Spleen (tissue), 7 donors: ENCODE data around the gene SELENOW.

ENCODE experiments used
- POLR2A ChIP-seq, 3 donors: fragments of 450-650 bp; IDR thresholded peaks; one replicate each; pipeline ENCODE4 v1.5.1; 2017; ENCODE audit warnings: antibody characterized with exemption in 3 of 3, mild to moderate bottlenecking in 1 of 3
- POLR2AphosphoS5 ChIP-seq, 3 donors: sonication (generic); formaldehyde crosslinking; IDR thresholded peaks; one replicate each; pipeline ENCODE4 v1.5.1; 2017; ENCODE audit warnings: antibody characterized with exemption in 3 of 3
- TF ChIP-seq, protein P1 (sequence below), 11 experiments: fragments of 200-600 bp in 7 of 11; fragments of 450-650 bp in 4 of 11; sonication (generic) in 4 of 11; IDR thresholded peaks in 8 of 11; conservative IDR thresholded peaks in 3 of 11; 1 replicate in 7 of 11; 2 replicates in 4 of 11; pipeline versions ENCODE4 v1.4.0 to v1.8.0; 2016 to 2021; ENCODE audit warnings: antibody characterized with exemption in 11 of 11, inconsistent platforms in 4 of 11, mild to moderate bottlenecking in 1 of 11
- donor health status: DM: no; HTN: no; CAD: no; lungs with moderate emphysema.
- donor health status: DM: no; HTN: no; CAD: no.
- donor health status: DM: no; HTN: no; CAD: no.

DNA sequence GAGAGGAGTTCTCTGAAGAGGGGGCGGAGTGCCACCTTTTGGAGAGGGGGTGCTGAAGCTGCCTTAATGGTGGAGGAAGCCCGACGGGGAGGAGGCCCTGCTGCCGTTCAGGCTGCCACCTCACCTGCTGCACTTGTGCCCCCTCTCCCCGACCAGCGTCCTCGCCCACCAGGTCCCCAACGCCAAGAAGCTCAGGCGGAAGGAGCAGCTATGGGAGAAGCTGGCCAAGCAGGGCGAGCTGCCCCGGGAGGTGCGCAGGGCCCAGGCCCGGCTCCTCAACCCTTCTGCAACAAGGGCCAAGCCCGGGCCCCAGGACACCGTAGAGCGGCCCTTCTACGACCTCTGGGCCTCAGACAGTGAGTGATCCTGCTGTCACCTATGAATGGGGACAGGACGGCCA, 27.8 kb upstream of the SELENOW start:
- TF ChIP-seq POLR2A (IDR thresholded peaks at IDR 0.05): no peak
- TF ChIP-seq, protein P1, sequence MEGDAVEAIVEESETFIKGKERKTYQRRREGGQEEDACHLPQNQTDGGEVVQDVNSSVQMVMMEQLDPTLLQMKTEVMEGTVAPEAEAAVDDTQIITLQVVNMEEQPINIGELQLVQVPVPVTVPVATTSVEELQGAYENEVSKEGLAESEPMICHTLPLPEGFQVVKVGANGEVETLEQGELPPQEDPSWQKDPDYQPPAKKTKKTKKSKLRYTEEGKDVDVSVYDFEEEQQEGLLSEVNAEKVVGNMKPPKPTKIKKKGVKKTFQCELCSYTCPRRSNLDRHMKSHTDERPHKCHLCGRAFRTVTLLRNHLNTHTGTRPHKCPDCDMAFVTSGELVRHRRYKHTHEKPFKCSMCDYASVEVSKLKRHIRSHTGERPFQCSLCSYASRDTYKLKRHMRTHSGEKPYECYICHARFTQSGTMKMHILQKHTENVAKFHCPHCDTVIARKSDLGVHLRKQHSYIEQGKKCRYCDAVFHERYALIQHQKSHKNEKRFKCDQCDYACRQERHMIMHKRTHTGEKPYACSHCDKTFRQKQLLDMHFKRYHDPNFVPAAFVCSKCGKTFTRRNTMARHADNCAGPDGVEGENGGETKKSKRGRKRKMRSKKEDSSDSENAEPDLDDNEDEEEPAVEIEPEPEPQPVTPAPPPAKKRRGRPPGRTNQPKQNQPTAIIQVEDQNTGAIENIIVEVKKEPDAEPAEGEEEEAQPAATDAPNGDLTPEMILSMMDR (IDR thresholded peaks at IDR 0.05 in 8 of 11, conservative IDR thresholded peaks at IDR 0.05 in 3 of 11): no peak
- peak in 2 of 3 donors; percentile 5 to 35 for TF ChIP-seq POLR2AphosphoS5 (IDR thresholded peaks at IDR 0.05)
